WTC11 (cell line): ENCODE data around the gene PCBP3. TPM values are rescaled to one million over a fixed set of nuclear protein-coding genes. Genes with fewer than 3 reads are reported as not detected.
"Not testable (repeated sequence)": the region's sequence is repeated elsewhere in the genome, so short reads cannot be mapped to it uniquely, and the experiment has no call there.

Experiments used
- ATAC-seq: fragments of 200-7000 bp; cut with Tn5 transposase; 2 replicates; pipeline ENCODE4 v1.10.0; 2021; ENCODE audit warnings: mild to moderate bottlenecking, moderate library complexity
- CTCF ChIA-PET: fragments of 300-600 bp; sonication (Branson Sonifier 250); formaldehyde crosslinking; loops from one replicate; lab custom pipeline; 2021; ENCODE audit warnings: antibody characterized with exemption; lab: Charles Lee
- POLR2A ChIA-PET: fragments of 350-600 bp; sonication (Branson Sonifier 250); formaldehyde crosslinking; loops from one replicate; lab custom pipeline; 2021; ENCODE audit warnings: antibody characterized with exemption; lab: Charles Lee
- DNase-seq: peaks from one replicate; pipeline ENCODE4 v3.0.0; 2021; ENCODE audit warnings: low spot score
- H3K27ac Mint-ChIP-seq: 2 replicates; pipeline ENCODE4 v1.8.0; 2021; ENCODE audit warnings: mixed read lengths
- H3K27me3 Mint-ChIP-seq: 2 replicates; pipeline ENCODE4 v1.8.0; 2021; ENCODE audit warnings: low read depth, mild to moderate bottlenecking, moderate library complexity, mixed read lengths
- H3K36me3 Mint-ChIP-seq: 2 replicates; pipeline ENCODE4 v1.8.0; 2021; ENCODE audit warnings: mixed read lengths
- H3K4me1 Mint-ChIP-seq: 2 replicates; pipeline ENCODE4 v1.8.0; 2022; ENCODE audit warnings: mixed read lengths
- H3K4me3 Mint-ChIP-seq: 2 replicates; pipeline ENCODE4 v1.8.0; 2021; ENCODE audit warnings: mild to moderate bottlenecking, moderate library complexity, mixed read lengths
- H3K9me3 Mint-ChIP-seq: 2 replicates; pipeline ENCODE4 v1.8.0; 2021; ENCODE audit warnings: mixed read lengths
- ATF1 ChIP-seq: sonication (generic); formaldehyde crosslinking; IDR thresholded peaks from 2 replicates; pipeline ENCODE4 v1.8.1; 2023; ENCODE audit warnings: mild to moderate bottlenecking, moderate library complexity, missing genetic modification reagents
- CREB1 ChIP-seq: sonication (generic); formaldehyde crosslinking; IDR thresholded peaks from 2 replicates; pipeline ENCODE4 v1.8.0; 2023; ENCODE audit warnings: mild to moderate bottlenecking, missing genetic modification reagents
- ETV6 ChIP-seq: sonication (generic); formaldehyde crosslinking; IDR thresholded peaks from 2 replicates; pipeline ENCODE4 v1.8.1; 2022; ENCODE audit warnings: mild to moderate bottlenecking, missing genetic modification reagents
- GABPB1 ChIP-seq: sonication (generic); formaldehyde crosslinking; IDR thresholded peaks from 2 replicates; pipeline ENCODE4 v1.8.1; 2023; ENCODE audit warnings: mild to moderate bottlenecking, missing genetic modification reagents
- JUN ChIP-seq: sonication (generic); formaldehyde crosslinking; IDR thresholded peaks from 2 replicates; pipeline ENCODE4 v1.8.0; 2023; ENCODE audit warnings: mild to moderate bottlenecking, missing genetic modification reagents
- NFATC4 ChIP-seq: fragments of 250-450 bp; sonication (Bioruptor Pico); IDR thresholded peaks from 2 replicates; pipeline ENCODE4 v1.9.0; 2021; ENCODE audit warnings: mild to moderate bottlenecking
- NFYB ChIP-seq: sonication (generic); formaldehyde crosslinking; conservative IDR thresholded peaks from 2 replicates; pipeline ENCODE4 v1.8.0; 2022; ENCODE audit warnings: low read depth, missing genetic modification reagents
- NR1H2 ChIP-seq: sonication (generic); formaldehyde crosslinking; IDR thresholded peaks from 2 replicates; pipeline ENCODE4 v1.9.0; 2021; ENCODE audit warnings: mild to moderate bottlenecking, moderate library complexity, missing genetic modification reagents
- NR3C1 ChIP-seq: sonication (generic); formaldehyde crosslinking; conservative IDR thresholded peaks from 2 replicates; pipeline ENCODE4 v1.8.1; 2023; ENCODE audit warnings: low read depth, mild to moderate bottlenecking, missing genetic modification reagents
- TEAD4 ChIP-seq: sonication (generic); formaldehyde crosslinking; IDR thresholded peaks from 2 replicates; pipeline ENCODE4 v1.8.0; 2022; ENCODE audit warnings: mild to moderate bottlenecking, missing genetic modification reagents
- ZNF423 ChIP-seq: fragments of 250-450 bp; sonication (Bioruptor Pico); IDR thresholded peaks from 2 replicates; pipeline ENCODE4 v2.1.2; 2022; ENCODE audit warnings: mild to moderate bottlenecking, moderate library complexity
- total RNA-seq: library from RNA; stranded (reverse); gene quantifications from 3 replicates; pipeline ENCODE4 v1.2.3, GENCODE V29; 2021
- TF ChIP-seq, protein P1 (sequence below): sonication (generic); formaldehyde crosslinking; IDR thresholded peaks from 2 replicates; pipeline ENCODE4 v1.8.1; 2022; ENCODE audit warnings: mild to moderate bottlenecking, missing genetic modification reagents, moderate library complexity, borderline replicate concordance
- TF ChIP-seq, protein P2 (sequence below): sonication (generic); formaldehyde crosslinking; IDR thresholded peaks from 2 replicates; pipeline ENCODE4 v1.8.1; 2023; ENCODE audit warnings: mild to moderate bottlenecking, missing genetic modification reagents, borderline replicate concordance
- TF ChIP-seq, protein P3 (sequence below): sonication (generic); formaldehyde crosslinking; IDR thresholded peaks from 2 replicates; pipeline ENCODE4 v1.8.0; 2022; ENCODE audit warnings: mild to moderate bottlenecking, missing genetic modification reagents
- TF ChIP-seq, protein P4 (sequence below): sonication (generic); formaldehyde crosslinking; IDR thresholded peaks from 2 replicates; pipeline ENCODE4 v1.8.1; 2023; ENCODE audit warnings: mild to moderate bottlenecking, missing genetic modification reagents
- TF ChIP-seq, protein P5 (sequence below): sonication (generic); formaldehyde crosslinking; IDR thresholded peaks from 2 replicates; pipeline ENCODE4 v1.8.0; 2023; ENCODE audit warnings: missing genetic modification reagents
- TF ChIP-seq, protein P6 (sequence below): sonication (generic); formaldehyde crosslinking; IDR thresholded peaks from 2 replicates; pipeline ENCODE4 v1.8.0; 2022; ENCODE audit warnings: mild to moderate bottlenecking, missing genetic modification reagents
- TF ChIP-seq, protein P7 (sequence below): fragments of 250-450 bp; sonication (Bioruptor Pico); IDR thresholded peaks from 2 replicates; pipeline ENCODE4 v1.9.0; 2021; ENCODE audit warnings: mild to moderate bottlenecking, borderline replicate concordance

Gene PCBP3
- total RNA-seq, 1 experiment from 2014 or later = 8.5 TPM

DNA sequence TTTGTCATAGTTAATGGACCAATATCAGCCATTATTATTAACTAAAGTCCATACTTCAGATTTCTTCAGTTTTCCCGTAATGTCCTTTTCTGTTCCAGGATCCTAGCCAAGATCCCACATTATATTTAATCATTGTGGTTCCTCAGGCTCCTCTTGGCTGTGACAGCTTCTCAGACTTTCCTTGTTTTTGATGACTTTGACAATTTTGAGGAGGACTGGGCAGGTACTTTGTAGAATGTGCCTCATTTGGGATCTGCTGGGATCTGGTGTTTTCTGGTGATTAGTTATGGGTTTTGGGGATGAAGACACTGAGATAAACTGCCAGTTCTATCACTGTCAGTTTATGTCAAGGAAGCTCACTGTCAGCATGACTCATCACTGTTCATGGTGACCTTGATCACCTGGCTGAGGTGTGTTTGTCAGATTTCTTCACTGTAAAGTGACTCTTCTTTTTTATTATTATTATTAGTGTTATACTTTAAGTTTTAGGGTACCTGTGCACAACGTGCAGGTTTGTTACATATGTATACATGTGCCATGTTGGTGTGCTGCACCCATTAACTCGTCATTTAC is 66.3 kb downstream of the PCBP3 start:
- Mint-ChIP-seq H3K4me3 (no peak overlapping the region), H3K36me3 (peaks cover 4% of the 10 kb centered on the region), H3K9me3 (peaks cover 20% of the 10 kb centered on the region), H3K27me3 (no peaks in the 10 kb centered on the region), H3K4me1 (peaks cover 3% of the 10 kb centered on the region; the same call in 1 of the 2 replicates), H3K27ac (no peak overlapping the region)
- DNase-seq = no peak
- ChIA-PET POLR2A (no interaction called here), CTCF (no interaction called here)
- TF ChIP-seq NFYB (CRISPR knock-in tag) (no peak), CREB1 (CRISPR knock-in tag) (no peak), NFATC4 (CRISPR knock-in tag) (no peak), JUN (CRISPR knock-in tag) (no peak), GABPB1 (CRISPR knock-in tag) (no peak), ATF1 (CRISPR knock-in tag) (no peak), ETV6 (CRISPR knock-in tag) (no peak), TEAD4 (CRISPR knock-in tag) (no peak), ZNF423 (CRISPR knock-in tag) (no peak), NR3C1 (CRISPR knock-in tag) (no peak)
- TF ChIP-seq, protein P1, sequence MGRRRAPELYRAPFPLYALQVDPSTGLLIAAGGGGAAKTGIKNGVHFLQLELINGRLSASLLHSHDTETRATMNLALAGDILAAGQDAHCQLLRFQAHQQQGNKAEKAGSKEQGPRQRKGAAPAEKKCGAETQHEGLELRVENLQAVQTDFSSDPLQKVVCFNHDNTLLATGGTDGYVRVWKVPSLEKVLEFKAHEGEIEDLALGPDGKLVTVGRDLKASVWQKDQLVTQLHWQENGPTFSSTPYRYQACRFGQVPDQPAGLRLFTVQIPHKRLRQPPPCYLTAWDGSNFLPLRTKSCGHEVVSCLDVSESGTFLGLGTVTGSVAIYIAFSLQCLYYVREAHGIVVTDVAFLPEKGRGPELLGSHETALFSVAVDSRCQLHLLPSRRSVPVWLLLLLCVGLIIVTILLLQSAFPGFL (CRISPR knock-in tag) = no peak
- TF ChIP-seq, protein P2, sequence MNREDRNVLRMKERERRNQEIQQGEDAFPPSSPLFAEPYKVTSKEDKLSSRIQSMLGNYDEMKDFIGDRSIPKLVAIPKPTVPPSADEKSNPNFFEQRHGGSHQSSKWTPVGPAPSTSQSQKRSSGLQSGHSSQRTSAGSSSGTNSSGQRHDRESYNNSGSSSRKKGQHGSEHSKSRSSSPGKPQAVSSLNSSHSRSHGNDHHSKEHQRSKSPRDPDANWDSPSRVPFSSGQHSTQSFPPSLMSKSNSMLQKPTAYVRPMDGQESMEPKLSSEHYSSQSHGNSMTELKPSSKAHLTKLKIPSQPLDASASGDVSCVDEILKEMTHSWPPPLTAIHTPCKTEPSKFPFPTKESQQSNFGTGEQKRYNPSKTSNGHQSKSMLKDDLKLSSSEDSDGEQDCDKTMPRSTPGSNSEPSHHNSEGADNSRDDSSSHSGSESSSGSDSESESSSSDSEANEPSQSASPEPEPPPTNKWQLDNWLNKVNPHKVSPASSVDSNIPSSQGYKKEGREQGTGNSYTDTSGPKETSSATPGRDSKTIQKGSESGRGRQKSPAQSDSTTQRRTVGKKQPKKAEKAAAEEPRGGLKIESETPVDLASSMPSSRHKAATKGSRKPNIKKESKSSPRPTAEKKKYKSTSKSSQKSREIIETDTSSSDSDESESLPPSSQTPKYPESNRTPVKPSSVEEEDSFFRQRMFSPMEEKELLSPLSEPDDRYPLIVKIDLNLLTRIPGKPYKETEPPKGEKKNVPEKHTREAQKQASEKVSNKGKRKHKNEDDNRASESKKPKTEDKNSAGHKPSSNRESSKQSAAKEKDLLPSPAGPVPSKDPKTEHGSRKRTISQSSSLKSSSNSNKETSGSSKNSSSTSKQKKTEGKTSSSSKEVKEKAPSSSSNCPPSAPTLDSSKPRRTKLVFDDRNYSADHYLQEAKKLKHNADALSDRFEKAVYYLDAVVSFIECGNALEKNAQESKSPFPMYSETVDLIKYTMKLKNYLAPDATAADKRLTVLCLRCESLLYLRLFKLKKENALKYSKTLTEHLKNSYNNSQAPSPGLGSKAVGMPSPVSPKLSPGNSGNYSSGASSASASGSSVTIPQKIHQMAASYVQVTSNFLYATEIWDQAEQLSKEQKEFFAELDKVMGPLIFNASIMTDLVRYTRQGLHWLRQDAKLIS (CRISPR knock-in tag) = no peak
- TF ChIP-seq, protein P3, sequence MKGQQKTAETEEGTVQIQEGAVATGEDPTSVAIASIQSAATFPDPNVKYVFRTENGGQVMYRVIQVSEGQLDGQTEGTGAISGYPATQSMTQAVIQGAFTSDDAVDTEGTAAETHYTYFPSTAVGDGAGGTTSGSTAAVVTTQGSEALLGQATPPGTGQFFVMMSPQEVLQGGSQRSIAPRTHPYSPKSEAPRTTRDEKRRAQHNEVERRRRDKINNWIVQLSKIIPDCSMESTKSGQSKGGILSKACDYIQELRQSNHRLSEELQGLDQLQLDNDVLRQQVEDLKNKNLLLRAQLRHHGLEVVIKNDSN (CRISPR knock-in tag) = no peak
- TF ChIP-seq, protein P4, sequence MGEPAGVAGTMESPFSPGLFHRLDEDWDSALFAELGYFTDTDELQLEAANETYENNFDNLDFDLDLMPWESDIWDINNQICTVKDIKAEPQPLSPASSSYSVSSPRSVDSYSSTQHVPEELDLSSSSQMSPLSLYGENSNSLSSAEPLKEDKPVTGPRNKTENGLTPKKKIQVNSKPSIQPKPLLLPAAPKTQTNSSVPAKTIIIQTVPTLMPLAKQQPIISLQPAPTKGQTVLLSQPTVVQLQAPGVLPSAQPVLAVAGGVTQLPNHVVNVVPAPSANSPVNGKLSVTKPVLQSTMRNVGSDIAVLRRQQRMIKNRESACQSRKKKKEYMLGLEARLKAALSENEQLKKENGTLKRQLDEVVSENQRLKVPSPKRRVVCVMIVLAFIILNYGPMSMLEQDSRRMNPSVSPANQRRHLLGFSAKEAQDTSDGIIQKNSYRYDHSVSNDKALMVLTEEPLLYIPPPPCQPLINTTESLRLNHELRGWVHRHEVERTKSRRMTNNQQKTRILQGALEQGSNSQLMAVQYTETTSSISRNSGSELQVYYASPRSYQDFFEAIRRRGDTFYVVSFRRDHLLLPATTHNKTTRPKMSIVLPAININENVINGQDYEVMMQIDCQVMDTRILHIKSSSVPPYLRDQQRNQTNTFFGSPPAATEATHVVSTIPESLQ = no peak
- no peak for ATAC-seq

DNA sequence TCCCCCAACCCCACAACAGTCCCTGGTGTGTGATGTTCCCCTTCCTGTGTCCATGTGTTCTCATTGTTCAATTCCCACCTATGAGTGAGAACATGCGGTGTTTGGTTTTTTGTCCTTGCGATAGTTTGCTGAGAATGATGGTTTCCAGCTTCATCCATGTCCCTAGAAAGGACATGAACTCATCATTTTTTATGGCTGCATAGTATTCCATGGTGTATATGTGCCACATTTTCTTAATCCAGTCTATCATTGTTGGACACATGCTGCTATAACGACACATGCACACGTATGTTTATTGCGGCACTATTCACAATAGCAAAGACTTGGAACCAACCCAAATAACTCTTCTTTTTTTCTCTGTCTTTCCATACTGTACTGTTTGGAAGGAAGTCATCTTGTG is 66.8 kb downstream of the PCBP3 start:
- H3K4me1 Mint-ChIP-seq, H3K4me3 Mint-ChIP-seq, CTCF ChIA-PET, POLR2A ChIA-PET, ATAC-seq, H3K27me3 Mint-ChIP-seq, H3K27ac Mint-ChIP-seq, DNase-seq, H3K36me3 Mint-ChIP-seq: not testable (repeated sequence)
- H3K9me3 Mint-ChIP-seq = peaks cover 21% of the 10 kb centered on the region

DNA sequence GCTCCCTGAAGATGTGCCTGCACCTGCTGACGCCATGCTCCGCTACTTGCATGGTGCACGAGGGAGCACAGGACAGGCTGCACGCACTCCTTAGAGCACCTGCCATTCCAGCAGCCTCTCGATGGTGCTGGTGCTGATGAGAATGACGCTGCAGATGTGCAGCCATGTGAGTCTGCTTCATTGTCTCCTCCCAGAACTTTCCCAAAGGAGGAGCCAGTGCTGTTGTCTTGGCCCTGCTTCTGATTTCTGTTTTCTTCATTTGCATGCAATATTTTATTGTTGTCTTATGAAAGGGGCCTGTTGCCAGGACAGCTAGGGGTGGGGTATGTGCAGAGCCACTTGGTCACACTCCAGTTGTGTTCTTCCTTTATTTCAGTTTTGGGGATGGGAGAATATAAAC is 70.1 kb downstream of the PCBP3 start:
- no peaks in the 10 kb centered on the region for H3K27me3 Mint-ChIP-seq
- ATAC-seq = no peak
- TF ChIP-seq, protein P5, sequence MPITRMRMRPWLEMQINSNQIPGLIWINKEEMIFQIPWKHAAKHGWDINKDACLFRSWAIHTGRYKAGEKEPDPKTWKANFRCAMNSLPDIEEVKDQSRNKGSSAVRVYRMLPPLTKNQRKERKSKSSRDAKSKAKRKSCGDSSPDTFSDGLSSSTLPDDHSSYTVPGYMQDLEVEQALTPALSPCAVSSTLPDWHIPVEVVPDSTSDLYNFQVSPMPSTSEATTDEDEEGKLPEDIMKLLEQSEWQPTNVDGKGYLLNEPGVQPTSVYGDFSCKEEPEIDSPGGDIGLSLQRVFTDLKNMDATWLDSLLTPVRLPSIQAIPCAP (CRISPR knock-in tag) = no peak
- TF ChIP-seq, protein P6, sequence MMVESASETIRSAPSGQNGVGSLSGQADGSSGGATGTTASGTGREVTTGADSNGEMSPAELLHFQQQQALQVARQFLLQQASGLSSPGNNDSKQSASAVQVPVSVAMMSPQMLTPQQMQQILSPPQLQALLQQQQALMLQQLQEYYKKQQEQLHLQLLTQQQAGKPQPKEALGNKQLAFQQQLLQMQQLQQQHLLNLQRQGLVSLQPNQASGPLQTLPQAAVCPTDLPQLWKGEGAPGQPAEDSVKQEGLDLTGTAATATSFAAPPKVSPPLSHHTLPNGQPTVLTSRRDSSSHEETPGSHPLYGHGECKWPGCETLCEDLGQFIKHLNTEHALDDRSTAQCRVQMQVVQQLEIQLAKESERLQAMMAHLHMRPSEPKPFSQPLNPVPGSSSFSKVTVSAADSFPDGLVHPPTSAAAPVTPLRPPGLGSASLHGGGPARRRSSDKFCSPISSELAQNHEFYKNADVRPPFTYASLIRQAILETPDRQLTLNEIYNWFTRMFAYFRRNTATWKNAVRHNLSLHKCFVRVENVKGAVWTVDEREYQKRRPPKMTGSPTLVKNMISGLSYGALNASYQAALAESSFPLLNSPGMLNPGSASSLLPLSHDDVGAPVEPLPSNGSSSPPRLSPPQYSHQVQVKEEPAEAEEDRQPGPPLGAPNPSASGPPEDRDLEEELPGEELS (CRISPR knock-in tag) = no peak
- TF ChIP-seq NR1H2 (CRISPR knock-in tag) = no peak
- TF ChIP-seq, protein P7, sequence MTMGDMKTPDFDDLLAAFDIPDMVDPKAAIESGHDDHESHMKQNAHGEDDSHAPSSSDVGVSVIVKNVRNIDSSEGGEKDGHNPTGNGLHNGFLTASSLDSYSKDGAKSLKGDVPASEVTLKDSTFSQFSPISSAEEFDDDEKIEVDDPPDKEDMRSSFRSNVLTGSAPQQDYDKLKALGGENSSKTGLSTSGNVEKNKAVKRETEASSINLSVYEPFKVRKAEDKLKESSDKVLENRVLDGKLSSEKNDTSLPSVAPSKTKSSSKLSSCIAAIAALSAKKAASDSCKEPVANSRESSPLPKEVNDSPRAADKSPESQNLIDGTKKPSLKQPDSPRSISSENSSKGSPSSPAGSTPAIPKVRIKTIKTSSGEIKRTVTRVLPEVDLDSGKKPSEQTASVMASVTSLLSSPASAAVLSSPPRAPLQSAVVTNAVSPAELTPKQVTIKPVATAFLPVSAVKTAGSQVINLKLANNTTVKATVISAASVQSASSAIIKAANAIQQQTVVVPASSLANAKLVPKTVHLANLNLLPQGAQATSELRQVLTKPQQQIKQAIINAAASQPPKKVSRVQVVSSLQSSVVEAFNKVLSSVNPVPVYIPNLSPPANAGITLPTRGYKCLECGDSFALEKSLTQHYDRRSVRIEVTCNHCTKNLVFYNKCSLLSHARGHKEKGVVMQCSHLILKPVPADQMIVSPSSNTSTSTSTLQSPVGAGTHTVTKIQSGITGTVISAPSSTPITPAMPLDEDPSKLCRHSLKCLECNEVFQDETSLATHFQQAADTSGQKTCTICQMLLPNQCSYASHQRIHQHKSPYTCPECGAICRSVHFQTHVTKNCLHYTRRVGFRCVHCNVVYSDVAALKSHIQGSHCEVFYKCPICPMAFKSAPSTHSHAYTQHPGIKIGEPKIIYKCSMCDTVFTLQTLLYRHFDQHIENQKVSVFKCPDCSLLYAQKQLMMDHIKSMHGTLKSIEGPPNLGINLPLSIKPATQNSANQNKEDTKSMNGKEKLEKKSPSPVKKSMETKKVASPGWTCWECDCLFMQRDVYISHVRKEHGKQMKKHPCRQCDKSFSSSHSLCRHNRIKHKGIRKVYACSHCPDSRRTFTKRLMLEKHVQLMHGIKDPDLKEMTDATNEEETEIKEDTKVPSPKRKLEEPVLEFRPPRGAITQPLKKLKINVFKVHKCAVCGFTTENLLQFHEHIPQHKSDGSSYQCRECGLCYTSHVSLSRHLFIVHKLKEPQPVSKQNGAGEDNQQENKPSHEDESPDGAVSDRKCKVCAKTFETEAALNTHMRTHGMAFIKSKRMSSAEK (CRISPR knock-in tag) = no peak

More for the DNA sequence above, 70.1 kb downstream of the PCBP3 start:
- H3K9me3 Mint-ChIP-seq = peaks cover 24% of the 10 kb centered on the region
- peaks cover 4% of the 10 kb centered on the region for H3K36me3 Mint-ChIP-seq
- POLR2A ChIA-PET = no interaction called here
- no peak for DNase-seq
- no peak overlapping the region for H3K27ac Mint-ChIP-seq
- no peaks in the 10 kb centered on the region for H3K4me1 Mint-ChIP-seq
- H3K4me3 Mint-ChIP-seq = no peak overlapping the region
- CTCF ChIA-PET = no interaction called here
